ENCODE data around the gene COA7. TPM values are rescaled to one million over a fixed set of nuclear protein-coding genes. Genes with fewer than 3 reads are reported as not detected.
A peak's percentile ranks its signal among the peaks of the same experiment; 100 is the strongest.

Gene COA7
- 9.8 TPM for total RNA-seq

- Histone ChIP-seq H3K27me3 (no peaks in the 10 kb centered on the region), H3K9me3 (no peaks in the 10 kb centered on the region), H3K4me1 (peaks cover 9% of the 10 kb centered on the region), H3K36me3 (no peaks in the 10 kb centered on the region), H3K4me3 (peak within 1 kb of the TSS; percentile 74 to 92), H3K27ac (peak within 1 kb of the TSS; percentile 91)
- TF ChIP-seq POLR2A (IDR thresholded peaks at IDR 0.05), result no peak
- TF ChIP-seq CTCF (IDR thresholded peaks at IDR 0.05), result peak in 1 of 3 experiments; percentile 2
- peak; percentile 44 to 85 for TF ChIP-seq POLR2AphosphoS5 (IDR thresholded peaks at IDR 0.05; ENCODE audit: insufficient read depth in 1 of 2, low read depth in 1 of 2)
- intact Hi-C loops (cut with DNase I), result loop anchor here (10.0 kb wide), 1 partner anchor 823 kb away; the partner anchor contains the start of gene NRDC
- DNase-seq (ENCODE audit: extremely low spot score in 2 of 2), result peak in 1 of 2 donors; percentile 90
These were observed at the start of gene COA7 for GRCh38 chr1:52697795-52698674. Gene COA7 (minus strand): TSS chr1:52698347. CDS start chr1:52698326, 21 bp downstream.

GRCh38 chr1:52747450-52747849 is 49.3 kb upstream of the COA7 start:
- H3K9me3 ChIP-seq, result no peaks in the 10 kb centered on the region
- no peak overlapping the region for H3K4me3 ChIP-seq
- H3K36me3 ChIP-seq, result no peaks in the 10 kb centered on the region
- peaks cover 50% of the 10 kb centered on the region for H3K4me1 ChIP-seq
- no peak overlapping the region for H3K27ac ChIP-seq
- intact Hi-C loops (cut with DNase I), result no loop called here
- TF ChIP-seq CTCF (IDR thresholded peaks at IDR 0.05) (no peak), POLR2A (IDR thresholded peaks at IDR 0.05) (no peak), POLR2AphosphoS5 (IDR thresholded peaks at IDR 0.05; ENCODE audit: insufficient read depth in 1 of 2, low read depth in 1 of 2) (no peak)
- H3K27me3 ChIP-seq, result no peaks in the 10 kb centered on the region
- no peak for DNase-seq (ENCODE audit: extremely low spot score in 2 of 2)

- TF ChIP-seq CTCF (IDR thresholded peaks at IDR 0.05), result no peak
- TF ChIP-seq POLR2AphosphoS5 (IDR thresholded peaks at IDR 0.05; ENCODE audit: insufficient read depth in 1 of 2, low read depth in 1 of 2), result no peak
- TF ChIP-seq POLR2A (IDR thresholded peaks at IDR 0.05), result no peak
These were observed 48.0 kb upstream of the COA7 start for GRCh38 chr1:52746189-52746588.

GRCh38 chr1:52741259-52741658 is 43.1 kb upstream of the COA7 start:
- Histone ChIP-seq H3K9me3 (no peaks in the 10 kb centered on the region), H3K27ac (no peak overlapping the region), H3K36me3 (no peaks in the 10 kb centered on the region), H3K4me3 (no peak overlapping the region), H3K27me3 (no peaks in the 10 kb centered on the region), H3K4me1 (peaks cover 24% of the 10 kb centered on the region)
- no peak for DNase-seq (ENCODE audit: extremely low spot score in 2 of 2)
- no peak for TF ChIP-seq CTCF (IDR thresholded peaks at IDR 0.05)
- TF ChIP-seq POLR2A (IDR thresholded peaks at IDR 0.05), result no peak
- TF ChIP-seq POLR2AphosphoS5 (IDR thresholded peaks at IDR 0.05; ENCODE audit: insufficient read depth in 1 of 2, low read depth in 1 of 2), result no peak
- intact Hi-C loops (cut with DNase I), result no loop called here

More at GRCh38 chr1:52746189-52746588, 48.0 kb upstream of the COA7 start:
- Histone ChIP-seq H3K36me3 (no peaks in the 10 kb centered on the region), H3K4me1 (peaks cover 39% of the 10 kb centered on the region), H3K27ac (no peak overlapping the region), H3K27me3 (no peaks in the 10 kb centered on the region), H3K4me3 (no peak overlapping the region), H3K9me3 (no peaks in the 10 kb centered on the region)
- DNase-seq (ENCODE audit: extremely low spot score in 2 of 2), result no peak
- intact Hi-C loops (cut with DNase I), result no loop called here

Data from vagina (tissue), 2 donors.